BLaER1 (cell line): ENCODE results near the gene CAPN10.

Experiments used
- H3K27ac ChIP-seq: shearing (Covaris generic); formaldehyde crosslinking; 2 replicates; pipeline ENCODE4 v1.8.1; 2022
- H3K27me3 ChIP-seq: shearing (Covaris generic); formaldehyde crosslinking; 2 replicates; pipeline ENCODE4 v1.8.1; 2022
- H3K36me3 ChIP-seq: shearing (Covaris generic); formaldehyde crosslinking; 2 replicates; pipeline ENCODE4 v1.8.1; 2022
- H3K4me1 ChIP-seq: shearing (Covaris generic); formaldehyde crosslinking; 2 replicates; pipeline ENCODE4 v1.8.1; 2022
- H3K4me2 ChIP-seq: shearing (Covaris generic); formaldehyde crosslinking; 2 replicates; pipeline ENCODE4 v1.8.1; 2022
- H3K4me3 ChIP-seq: shearing (Covaris generic); formaldehyde crosslinking; 2 replicates; pipeline ENCODE4 v1.8.1; 2022
- H3K9ac ChIP-seq: shearing (Covaris generic); formaldehyde crosslinking; 2 replicates; pipeline ENCODE4 v1.8.1; 2022
- H3K9me3 ChIP-seq: shearing (Covaris generic); formaldehyde crosslinking; 2 replicates; pipeline ENCODE4 v1.8.1; 2022
- H4K20me1 ChIP-seq: shearing (Covaris generic); formaldehyde crosslinking; 2 replicates; pipeline ENCODE4 v1.8.1; 2022
- Cebpa-rat ChIP-seq: shearing (Covaris generic); IDR thresholded peaks from 2 replicates; pipeline ENCODE4 v1.8.1; 2022

The CAPN10 gene

DNA sequence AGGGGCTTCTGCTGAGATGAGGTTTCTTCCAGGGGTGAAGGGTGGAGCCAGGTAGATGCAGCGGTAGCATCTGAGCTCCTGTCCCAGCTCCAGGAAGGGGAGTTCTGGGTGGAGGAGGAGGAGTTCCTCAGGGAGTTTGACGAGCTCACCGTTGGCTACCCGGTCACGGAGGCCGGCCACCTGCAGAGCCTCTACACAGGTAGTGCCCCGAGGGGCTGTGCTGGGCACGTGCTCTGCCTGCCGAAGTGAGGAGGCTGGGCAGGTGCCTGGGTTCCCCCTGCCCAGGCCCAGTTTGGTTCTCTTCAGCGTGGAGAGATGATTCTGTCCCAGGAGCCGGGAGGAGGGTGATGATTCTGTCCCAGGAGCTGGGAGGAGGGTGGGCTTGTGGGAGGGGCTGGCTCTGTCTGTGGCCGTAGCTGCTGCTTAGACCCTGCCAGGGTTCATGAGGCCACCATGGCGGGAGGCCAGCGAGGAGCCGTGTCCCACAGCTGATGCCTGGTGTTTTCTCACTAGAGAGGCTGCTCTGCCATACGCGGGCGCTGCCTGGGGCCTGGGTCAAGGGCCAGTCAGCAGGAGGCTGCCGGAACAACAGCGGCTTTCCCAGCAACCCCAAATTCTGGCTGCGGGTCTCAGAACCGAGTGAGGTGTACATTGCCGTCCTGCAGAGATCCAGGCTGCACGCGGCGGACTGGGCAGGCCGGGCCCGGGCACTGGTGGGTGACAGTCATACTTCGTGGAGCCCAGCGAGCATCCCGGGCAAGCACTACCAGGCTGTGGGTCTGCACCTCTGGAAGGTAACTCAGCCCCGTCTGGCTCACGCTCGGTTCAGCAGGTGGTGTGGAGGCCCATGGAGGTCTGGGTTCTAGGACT, 8.2 kb downstream of the CAPN10 start:
- no peak for TF ChIP-seq Cebpa-rat
- Histone ChIP-seq H3K27ac (0 out of 2 replicates have a peak overlapping the region, but pooled peaks have one; percentile 2), H3K9ac (no peak overlapping the region), H3K4me2 (peak overlapping the region; percentile 63; the same call in 1 of the 2 replicates), H4K20me1 (peaks cover 93% of the 10 kb centered on the region), H3K4me3 (no peak overlapping the region), H3K36me3 (peaks cover 100% of the 10 kb centered on the region), H3K9me3 (no peaks in the 10 kb centered on the region), H3K4me1 (peaks cover 27% of the 10 kb centered on the region), H3K27me3 (no peaks in the 10 kb centered on the region)

DNA sequence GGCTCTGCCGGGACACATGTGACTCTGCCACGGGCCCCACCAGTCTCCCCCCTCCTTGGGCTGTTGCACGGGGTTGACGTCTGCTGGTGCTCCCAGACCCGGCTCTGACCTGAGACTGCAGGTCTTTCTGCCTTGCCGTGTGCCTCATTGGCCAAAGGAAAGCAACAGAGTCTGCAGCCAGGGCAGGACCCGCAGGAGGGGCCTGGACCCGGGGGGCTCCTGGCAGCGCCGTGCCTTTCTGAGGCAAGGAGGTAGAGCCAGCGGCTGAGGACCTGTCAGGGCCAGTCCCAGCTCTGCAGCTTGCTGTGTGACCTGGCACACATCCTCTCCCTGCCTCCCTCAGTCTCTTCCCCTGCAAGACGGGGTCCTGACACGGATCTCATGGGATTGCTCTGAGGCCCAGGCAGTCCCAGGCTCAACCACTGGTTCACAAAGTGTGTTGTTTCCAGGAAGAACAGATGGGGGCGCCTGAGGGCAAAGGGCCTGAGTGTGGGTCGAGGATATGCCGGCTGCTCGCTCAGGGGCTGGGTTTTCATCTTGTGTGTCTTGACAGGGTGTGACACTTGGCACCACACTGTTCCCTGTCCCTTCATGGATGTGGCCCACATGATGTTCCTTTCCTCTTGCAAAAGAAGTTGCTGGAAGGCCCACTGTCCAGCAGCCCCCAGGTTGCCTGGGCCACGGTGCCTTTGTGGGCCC, 9.0 kb downstream of the CAPN10 start:
- Histone ChIP-seq H3K4me3 (no peak overlapping the region), H3K4me1 (peaks cover 27% of the 10 kb centered on the region), H4K20me1 (peaks cover 91% of the 10 kb centered on the region), H3K9me3 (no peaks in the 10 kb centered on the region), H3K9ac (no peak overlapping the region), H3K36me3 (peaks cover 100% of the 10 kb centered on the region), H3K4me2 (peak overlapping the region; percentile 63; the same call in 1 of the 2 replicates), H3K27ac (no peak overlapping the region), H3K27me3 (no peaks in the 10 kb centered on the region)
- TF ChIP-seq Cebpa-rat = no peak

DNA sequence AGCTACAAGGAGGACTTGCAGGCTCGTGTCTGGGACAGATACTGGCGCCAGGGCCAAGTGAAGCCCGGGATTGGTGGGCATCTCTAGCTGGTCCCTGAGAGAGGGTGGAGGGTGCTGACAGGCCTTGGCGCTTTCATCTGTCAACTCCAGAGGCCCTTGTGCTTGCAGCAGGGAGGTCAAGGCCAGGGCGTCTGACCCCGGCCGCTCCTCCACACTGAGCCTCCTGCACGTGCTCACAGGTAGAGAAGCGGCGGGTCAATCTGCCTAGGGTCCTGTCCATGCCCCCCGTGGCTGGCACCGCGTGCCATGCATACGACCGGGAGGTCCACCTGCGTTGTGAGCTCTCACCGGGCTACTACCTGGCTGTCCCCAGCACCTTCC, 9.5 kb downstream of the CAPN10 start:
- Histone ChIP-seq H4K20me1 (peaks cover 86% of the 10 kb centered on the region), H3K4me2 (peak overlapping the region; percentile 63), H3K27me3 (no peaks in the 10 kb centered on the region)

DNA sequence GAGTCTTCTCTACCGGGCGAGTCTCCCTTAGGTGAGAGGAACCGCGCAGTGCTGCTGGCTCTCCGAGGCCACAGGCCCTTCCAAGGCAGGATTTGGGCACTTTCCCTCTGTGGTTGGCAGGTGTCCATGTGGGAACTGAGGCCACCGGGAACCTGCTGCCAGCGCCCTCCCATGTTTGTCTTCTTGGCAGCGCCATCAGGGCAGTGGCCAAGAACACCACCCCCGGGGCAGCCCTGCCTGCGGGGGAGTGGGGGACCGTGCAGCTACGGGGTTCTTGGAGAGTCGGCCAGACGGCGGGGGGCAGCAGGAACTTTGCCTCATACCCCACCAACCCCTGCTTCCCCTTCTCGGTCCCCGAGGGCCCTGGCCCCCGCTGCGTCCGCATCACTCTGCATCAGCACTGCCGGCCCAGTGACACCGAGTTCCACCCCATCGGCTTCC, 10.0 kb downstream of the CAPN10 start:
- no peaks in the 10 kb centered on the region for H3K9me3 ChIP-seq
- TF ChIP-seq Cebpa-rat = no peak
- H3K27ac ChIP-seq = peak overlapping the region; percentile 60
- no peak overlapping the region for H3K4me3 ChIP-seq
- H3K4me1 ChIP-seq = peaks cover 27% of the 10 kb centered on the region
- H3K27me3 ChIP-seq = no peaks in the 10 kb centered on the region
- peaks cover 100% of the 10 kb centered on the region for H3K36me3 ChIP-seq
- peak overlapping the region; percentile 41; the same call in 1 of the 2 replicates for H3K9ac ChIP-seq
- H3K4me2 ChIP-seq = peak overlapping the region; percentile 63
- H4K20me1 ChIP-seq = peaks cover 82% of the 10 kb centered on the region

More for the DNA sequence above, 9.5 kb downstream of the CAPN10 start:
- Histone ChIP-seq H3K4me1 (peaks cover 27% of the 10 kb centered on the region), H3K4me3 (no peak overlapping the region), H3K36me3 (peaks cover 100% of the 10 kb centered on the region), H3K9ac (no peak overlapping the region), H3K27ac (peak overlapping the region; percentile 60; the same call in 1 of the 2 replicates), H3K9me3 (no peaks in the 10 kb centered on the region)
- no peak for TF ChIP-seq Cebpa-rat

DNA sequence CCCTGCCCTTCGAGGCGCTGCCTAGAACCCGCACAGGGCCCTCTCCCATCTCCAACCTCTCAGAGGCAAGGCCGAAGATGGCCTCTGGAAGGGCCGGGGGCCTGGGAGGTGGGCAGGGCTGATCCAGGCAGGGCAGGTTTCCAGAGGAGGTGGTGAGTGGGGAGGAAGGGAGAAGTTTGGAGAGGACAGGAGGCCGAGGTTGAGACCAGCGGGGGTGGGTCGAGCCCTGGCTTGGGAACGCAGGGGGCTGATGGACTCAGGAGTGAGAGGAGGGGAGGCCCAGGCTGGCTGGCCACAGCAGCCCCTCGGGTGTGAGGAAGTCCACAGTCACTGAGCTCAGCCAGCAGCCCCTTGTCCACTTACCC, 10.5 kb downstream of the CAPN10 start:
- H3K9ac ChIP-seq = peak overlapping the region; percentile 41; the same call in 1 of the 2 replicates

DNA sequence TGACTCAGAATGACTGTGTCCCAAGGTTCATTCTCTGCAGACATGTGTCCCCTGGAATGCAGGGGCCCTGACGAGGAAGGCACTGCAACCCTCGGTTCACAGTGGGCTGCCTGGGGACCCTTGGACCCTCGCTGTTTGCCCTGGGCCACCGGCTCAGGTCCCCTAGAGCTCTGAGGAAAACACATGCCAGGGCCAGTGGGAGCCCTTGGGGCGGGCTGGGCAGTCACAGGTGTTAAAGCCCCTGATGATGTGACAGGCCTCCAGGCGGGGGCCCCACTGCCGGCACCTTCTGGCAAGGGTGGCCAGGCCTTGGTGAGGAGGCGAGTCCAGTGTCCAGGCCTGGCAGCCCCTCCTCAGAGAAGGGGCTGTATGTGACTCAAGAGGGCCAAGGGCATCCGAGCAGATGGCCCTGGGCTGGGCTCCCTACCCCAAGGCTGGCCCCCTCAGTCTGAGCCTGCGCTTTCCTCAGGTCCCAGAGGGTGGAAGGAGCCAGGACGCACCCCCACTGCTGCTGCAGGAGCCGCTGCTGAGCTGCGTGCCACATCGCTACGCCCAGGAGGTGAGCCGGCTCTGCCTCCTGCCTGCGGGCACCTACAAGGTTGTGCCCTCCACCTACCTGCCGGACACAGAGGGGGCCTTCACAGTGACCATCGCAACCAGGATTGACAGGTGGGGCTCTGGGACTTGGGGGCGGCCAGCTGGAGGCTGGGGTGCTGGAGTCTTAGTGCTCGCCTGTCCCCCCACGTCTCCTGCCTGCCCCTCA, 11.1 kb downstream of the CAPN10 start:
- Histone ChIP-seq H4K20me1 (peaks cover 71% of the 10 kb centered on the region), H3K4me1 (peaks cover 27% of the 10 kb centered on the region), H3K9ac (peak overlapping the region; percentile 41; the same call in 1 of the 2 replicates), H3K4me2 (0 out of 2 replicates have a peak overlapping the region, but pooled peaks have one; percentile 63), H3K4me3 (no peak overlapping the region), H3K9me3 (no peaks in the 10 kb centered on the region), H3K36me3 (peaks cover 100% of the 10 kb centered on the region), H3K27me3 (no peaks in the 10 kb centered on the region), H3K27ac (peak overlapping the region; percentile 60)
- no peak for TF ChIP-seq Cebpa-rat

More for the DNA sequence above, 10.5 kb downstream of the CAPN10 start:
- Histone ChIP-seq H3K27me3 (no peaks in the 10 kb centered on the region), H3K9me3 (no peaks in the 10 kb centered on the region), H3K36me3 (peaks cover 100% of the 10 kb centered on the region), H3K4me3 (no peak overlapping the region), H3K27ac (peak overlapping the region; percentile 60), H4K20me1 (peaks cover 76% of the 10 kb centered on the region), H3K4me2 (peak overlapping the region; percentile 63), H3K4me1 (peaks cover 27% of the 10 kb centered on the region)
- TF ChIP-seq Cebpa-rat = no peak

DNA sequence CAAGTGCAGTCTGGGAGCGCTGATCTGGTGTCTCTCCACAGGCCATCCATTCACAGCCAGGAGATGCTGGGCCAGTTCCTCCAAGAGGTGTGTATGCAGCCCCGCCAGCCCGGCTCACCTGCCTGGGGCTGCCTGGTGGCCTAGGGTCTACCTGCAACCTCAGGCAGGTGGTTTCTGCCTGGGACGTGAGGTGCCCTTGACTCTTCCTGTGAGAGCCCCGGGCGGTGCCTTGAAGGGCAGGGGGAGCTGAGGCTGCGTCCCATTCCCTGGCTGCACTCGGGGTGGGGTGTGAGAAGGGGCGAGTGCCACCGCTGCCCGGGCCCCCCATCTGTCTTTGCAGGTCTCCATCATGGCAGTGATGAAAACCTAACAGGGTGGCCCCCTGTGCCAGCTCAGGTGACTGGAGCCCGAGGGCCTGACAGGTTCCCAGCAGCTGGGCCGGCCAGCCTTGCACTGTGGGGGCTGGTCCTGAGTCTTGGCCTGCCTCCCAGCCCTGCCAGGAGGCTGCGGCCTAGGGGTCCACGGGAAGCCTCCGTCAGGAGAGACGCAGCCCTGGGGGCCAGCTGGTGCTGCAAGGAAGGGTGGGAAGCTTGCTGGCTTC, 11.9 kb downstream of the CAPN10 start:
- H4K20me1 ChIP-seq = peaks cover 63% of the 10 kb centered on the region
- H3K9ac ChIP-seq = no peak overlapping the region
- no peaks in the 10 kb centered on the region for H3K9me3 ChIP-seq
- no peak overlapping the region for H3K4me2 ChIP-seq
- peaks cover 27% of the 10 kb centered on the region for H3K4me1 ChIP-seq
- no peaks in the 10 kb centered on the region for H3K27me3 ChIP-seq
- H3K36me3 ChIP-seq = peaks cover 97% of the 10 kb centered on the region
- no peak overlapping the region for H3K27ac ChIP-seq
- TF ChIP-seq Cebpa-rat = no peak
- H3K4me3 ChIP-seq = no peak overlapping the region

DNA sequence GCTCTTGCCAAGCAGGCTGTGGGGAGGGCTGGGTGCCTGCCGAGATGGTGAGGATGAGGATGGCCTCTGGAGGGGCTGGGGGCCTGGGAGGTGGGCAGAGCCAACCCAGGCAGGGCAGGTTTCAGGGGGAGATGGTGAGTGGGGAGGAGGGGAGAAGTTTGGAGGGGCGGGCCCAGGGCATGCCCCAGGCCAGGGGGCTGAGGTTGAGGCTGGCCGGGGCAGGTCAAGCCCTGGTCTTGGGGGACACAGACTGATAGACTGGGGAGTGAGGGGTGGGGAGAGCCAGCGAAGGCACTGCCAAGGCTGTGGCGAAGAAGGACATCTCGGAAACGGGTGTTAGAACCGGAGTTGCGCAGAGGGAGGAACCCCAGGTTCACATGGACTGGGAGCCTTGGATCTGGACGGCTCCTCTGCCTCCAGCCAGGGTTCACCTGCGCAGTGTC, 12.6 kb downstream of the CAPN10 start:
- Histone ChIP-seq H3K9me3 (no peaks in the 10 kb centered on the region), H3K9ac (no peak overlapping the region), H3K27me3 (no peaks in the 10 kb centered on the region), H3K4me1 (peaks cover 32% of the 10 kb centered on the region), H3K4me3 (no peak overlapping the region), H3K36me3 (peaks cover 90% of the 10 kb centered on the region), H3K4me2 (no peak overlapping the region), H4K20me1 (peaks cover 55% of the 10 kb centered on the region), H3K27ac (no peak overlapping the region)
- TF ChIP-seq Cebpa-rat = no peak

DNA sequence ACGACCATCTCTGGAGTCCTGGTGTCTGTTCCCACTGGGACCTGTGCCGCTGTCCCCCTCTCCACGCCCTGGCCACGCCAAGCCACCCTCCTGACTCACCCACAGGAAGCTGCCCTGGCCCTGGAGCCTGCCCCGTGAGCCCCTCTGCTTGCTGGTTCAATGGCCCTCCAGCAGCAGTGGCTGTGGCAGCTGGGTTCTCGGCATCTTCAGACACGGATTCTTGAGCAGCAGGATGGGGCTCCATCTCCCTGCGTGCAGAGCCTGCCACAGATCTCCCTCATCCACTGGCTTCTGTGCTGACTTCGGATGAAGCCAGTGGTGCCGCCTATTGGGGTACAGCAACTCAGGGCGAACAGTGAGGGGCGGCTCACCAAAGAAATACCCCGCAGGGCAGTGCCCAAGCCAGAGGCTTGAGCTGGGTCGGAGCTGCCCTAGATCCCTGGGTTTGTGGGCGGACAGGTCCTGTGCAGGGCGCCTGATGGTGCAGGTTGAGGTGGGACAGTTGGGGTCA, 14.0 kb downstream of the CAPN10 start:
- Histone ChIP-seq H3K4me2 (no peak overlapping the region), H3K27me3 (no peaks in the 10 kb centered on the region), H3K36me3 (peaks cover 76% of the 10 kb centered on the region), H4K20me1 (peaks cover 42% of the 10 kb centered on the region), H3K27ac (no peak overlapping the region), H3K4me1 (peaks cover 27% of the 10 kb centered on the region), H3K4me3 (no peak overlapping the region), H3K9me3 (no peaks in the 10 kb centered on the region), H3K9ac (no peak overlapping the region)
- TF ChIP-seq Cebpa-rat = no peak
